SH-SY5Y (cell line): Measurements from ENCODE around the gene INSIG1.
A peak's percentile ranks its signal among the peaks of the same experiment; 100 is the strongest.

ENCODE experiments used
- GATA2 ChIP-seq: IDR thresholded peaks from 2 replicates; pipeline ENCODE4 v1.6.1; 2011; ENCODE audit warnings: mild to moderate bottlenecking, low read depth, low read length
- GATA3 ChIP-seq: IDR thresholded peaks from 2 replicates; pipeline ENCODE4 v1.6.1; 2011; ENCODE audit warnings: low read depth, mild to moderate bottlenecking, low read length, moderate library complexity

DNA sequence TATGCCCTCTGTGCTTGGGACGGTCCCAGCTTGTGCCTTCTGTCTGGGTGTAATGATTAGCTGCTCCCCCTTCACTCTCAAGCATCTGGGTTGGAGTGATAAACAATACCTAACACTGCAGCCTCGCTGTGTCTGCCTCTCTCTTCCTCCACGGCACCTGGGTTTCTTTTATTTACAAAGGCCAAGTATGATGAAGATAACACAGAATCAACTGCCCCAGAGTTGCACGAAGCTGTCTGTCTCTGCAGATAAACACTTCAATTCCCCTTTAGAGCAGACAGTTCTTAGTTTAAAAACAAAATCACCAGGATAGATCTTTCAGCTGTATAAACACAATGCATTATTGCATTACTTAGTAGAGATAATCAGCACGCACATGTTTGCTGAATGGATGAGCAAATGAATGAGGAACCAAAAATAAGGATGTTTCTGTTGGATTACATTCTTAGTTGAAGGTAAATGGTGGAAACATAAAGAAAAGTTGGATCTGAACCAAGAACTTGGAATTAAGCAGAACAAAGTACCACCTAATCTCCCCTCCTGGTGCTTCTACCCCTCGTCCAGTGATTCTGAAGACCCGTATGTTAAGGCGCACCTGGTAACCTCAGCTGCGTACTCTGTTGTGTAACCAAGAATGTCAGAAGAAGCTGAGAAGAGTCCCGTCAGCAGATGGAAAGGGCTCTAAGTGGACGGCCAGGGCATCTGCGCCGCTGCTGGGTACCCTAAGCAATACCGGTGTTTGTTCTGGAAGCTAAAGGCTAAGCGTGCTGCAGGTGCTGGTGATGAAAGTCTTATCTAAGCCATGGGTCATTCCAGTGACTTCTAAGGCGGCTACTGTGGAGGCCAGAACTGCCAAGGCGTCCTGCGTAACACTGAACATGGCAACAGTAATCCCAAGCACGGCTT, 26.6 kb downstream of the INSIG1 start:
- peak; percentile 66; the same call in 1 of the 2 replicates for TF ChIP-seq GATA2
- TF ChIP-seq GATA3 = no peak
